ENCODE results near the gene FCER1G. TPM values are rescaled to one million over a fixed set of nuclear protein-coding genes. Genes with fewer than 3 reads are reported as not detected.

FCER1G gene
- polyA plus RNA-seq, 3 donors, result 2,686 to 4,191 (median 2,715) TPM

DNA sequence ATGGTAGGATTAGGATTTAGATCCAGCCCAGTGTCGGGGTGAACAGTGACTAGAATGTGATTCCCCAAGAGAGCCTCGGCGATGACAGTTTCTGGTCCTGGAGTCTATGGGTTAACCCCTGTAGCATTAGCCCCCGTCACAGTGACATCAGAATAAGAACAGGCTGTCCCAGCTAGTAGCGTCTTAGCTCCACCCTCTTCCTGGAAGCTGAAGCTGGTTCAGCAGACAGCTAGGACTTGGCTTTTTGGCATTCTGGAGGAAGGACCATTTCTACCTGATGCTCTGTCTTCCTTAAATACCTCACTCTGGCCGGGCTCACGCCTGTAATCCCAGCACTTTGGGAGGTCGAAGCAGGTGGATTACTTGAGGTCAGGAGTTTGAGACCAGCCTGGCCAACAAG lies 7.9 kb upstream of the FCER1G start:
- peaks cover 59 to 91% of the 10 kb centered on the region in 2 donors for H3K36me3 ChIP-seq (replicated peaks in 1 of 2; ENCODE audit: control insufficient read depth in 1 of 2, insufficient read depth in 2 of 2, low read length in 2 of 2)
- Mint-ChIP-seq H3K4me1 (peaks cover 34% of the 10 kb centered on the region), H3K36me3 (peaks cover 64 to 84% of the 10 kb centered on the region in 2 donors), H3K27ac (no peak overlapping the region), H3K27me3 (ENCODE audit: low read depth in 3 of 3) (no peaks in the 10 kb centered on the region), H3K4me3 (no peak overlapping the region), H3K9me3 (peaks cover 0 to 2% (median 0%) of the 10 kb centered on the region in 7 donors)
- H3K4me3 ChIP-seq (replicated peaks in 1 of 3; ENCODE audit: low read depth in 2 of 3, low read length in 3 of 3), result no peak overlapping the region
- WGBS (ENCODE audit: insufficient coverage), result 93% methylated on average over 5 of the region's 8 CpGs
- no peaks in the 10 kb centered on the region for H3K9me3 ChIP-seq (replicated peaks in 1 of 2; ENCODE audit: control insufficient read depth in 1 of 2, insufficient read depth in 1 of 2, low read length in 2 of 2)
- H3K27me3 ChIP-seq (ENCODE audit: control insufficient read depth in 2 of 2, insufficient read depth in 2 of 2, low read length in 2 of 2), result no peaks in the 10 kb centered on the region
- peaks cover 70% of the 10 kb centered on the region for H3K79me2 ChIP-seq (ENCODE audit: insufficient read depth, low read length)
- H3K4me1 ChIP-seq (ENCODE audit: control insufficient read depth in 1 of 2, insufficient read depth in 2 of 2, low read length in 2 of 2), result peaks cover 21 to 33% of the 10 kb centered on the region in 2 donors
- H4K20me1 ChIP-seq (ENCODE audit: insufficient read depth, low read length), result no peaks in the 10 kb centered on the region
- no peak for DNase-seq
- H3K27ac ChIP-seq (ENCODE audit: low read depth in 1 of 2, low read length in 2 of 2), result no peak overlapping the region
- intact Hi-C loops (cut with micrococcal nuclease), result loop anchor here in 1 of 2 donors (5.0 kb wide), 1 partner anchor 170 kb away; no protein-coding TSS in a partner anchor
- no peak overlapping the region for H3K9ac ChIP-seq (ENCODE audit: insufficient read depth, low read length, poor library complexity, severe bottlenecking)
- no peak overlapping the region for H2AFZ ChIP-seq (ENCODE audit: insufficient read depth, low read depth, low read length, poor library complexity, severe bottlenecking)
- TF ChIP-seq, protein P1, sequence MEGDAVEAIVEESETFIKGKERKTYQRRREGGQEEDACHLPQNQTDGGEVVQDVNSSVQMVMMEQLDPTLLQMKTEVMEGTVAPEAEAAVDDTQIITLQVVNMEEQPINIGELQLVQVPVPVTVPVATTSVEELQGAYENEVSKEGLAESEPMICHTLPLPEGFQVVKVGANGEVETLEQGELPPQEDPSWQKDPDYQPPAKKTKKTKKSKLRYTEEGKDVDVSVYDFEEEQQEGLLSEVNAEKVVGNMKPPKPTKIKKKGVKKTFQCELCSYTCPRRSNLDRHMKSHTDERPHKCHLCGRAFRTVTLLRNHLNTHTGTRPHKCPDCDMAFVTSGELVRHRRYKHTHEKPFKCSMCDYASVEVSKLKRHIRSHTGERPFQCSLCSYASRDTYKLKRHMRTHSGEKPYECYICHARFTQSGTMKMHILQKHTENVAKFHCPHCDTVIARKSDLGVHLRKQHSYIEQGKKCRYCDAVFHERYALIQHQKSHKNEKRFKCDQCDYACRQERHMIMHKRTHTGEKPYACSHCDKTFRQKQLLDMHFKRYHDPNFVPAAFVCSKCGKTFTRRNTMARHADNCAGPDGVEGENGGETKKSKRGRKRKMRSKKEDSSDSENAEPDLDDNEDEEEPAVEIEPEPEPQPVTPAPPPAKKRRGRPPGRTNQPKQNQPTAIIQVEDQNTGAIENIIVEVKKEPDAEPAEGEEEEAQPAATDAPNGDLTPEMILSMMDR (IDR thresholded peaks at IDR 0.05), result no peak
- H3K4me2 ChIP-seq (replicated peaks; ENCODE audit: extremely low read depth, low read length, poor library complexity, severe bottlenecking), result no peak overlapping the region

DNA sequence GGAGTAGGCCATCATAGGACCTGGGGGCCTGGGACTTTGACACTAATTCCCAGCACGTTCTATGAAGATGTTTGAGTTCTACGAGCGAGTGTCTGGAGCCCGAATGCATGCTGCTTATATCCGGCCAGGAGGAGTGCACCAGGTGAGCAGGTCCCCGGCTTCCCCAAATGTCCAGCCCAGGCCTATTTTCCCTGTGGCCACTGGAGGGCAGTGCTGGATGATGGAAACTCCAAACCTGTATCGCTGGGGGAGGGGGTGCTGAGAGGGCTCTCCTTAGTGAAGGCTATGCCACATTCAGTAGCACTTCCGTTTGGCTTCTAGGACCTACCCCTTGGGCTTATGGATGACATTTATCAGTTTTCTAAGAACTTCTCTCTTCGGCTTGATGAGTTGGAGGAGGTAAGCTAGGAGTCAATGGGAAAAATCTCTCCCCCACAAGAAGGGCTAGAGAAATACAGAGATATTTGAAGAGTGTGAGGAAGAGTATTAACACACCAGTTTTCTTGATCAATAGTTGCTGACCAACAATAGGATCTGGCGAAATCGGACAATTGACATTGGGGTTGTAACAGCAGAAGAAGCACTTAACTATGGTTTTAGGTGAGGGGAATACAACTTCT lies 5.2 kb upstream of the FCER1G start:
- Histone ChIP-seq H3K27me3 (ENCODE audit: control insufficient read depth in 2 of 2, insufficient read depth in 2 of 2, low read length in 2 of 2) (no peaks in the 10 kb centered on the region), H2AFZ (ENCODE audit: insufficient read depth, low read depth, low read length, poor library complexity, severe bottlenecking) (no peak overlapping the region), H4K20me1 (ENCODE audit: insufficient read depth, low read length) (no peaks in the 10 kb centered on the region), H3K9me3 (replicated peaks in 1 of 2; ENCODE audit: control insufficient read depth in 1 of 2, insufficient read depth in 1 of 2, low read length in 2 of 2) (no peaks in the 10 kb centered on the region), H3K4me2 (replicated peaks; ENCODE audit: extremely low read depth, low read length, poor library complexity, severe bottlenecking) (no peak overlapping the region), H3K27ac (ENCODE audit: low read depth in 1 of 2, low read length in 2 of 2) (peak overlapping the region in 1 of 2 donors; percentile 6), H3K79me2 (ENCODE audit: insufficient read depth, low read length) (peaks cover 66% of the 10 kb centered on the region), H3K9ac (ENCODE audit: insufficient read depth, low read length, poor library complexity, severe bottlenecking) (no peak overlapping the region), H3K36me3 (replicated peaks in 1 of 2; ENCODE audit: control insufficient read depth in 1 of 2, insufficient read depth in 2 of 2, low read length in 2 of 2) (peaks cover 75 to 90% of the 10 kb centered on the region in 2 donors), H3K4me1 (ENCODE audit: control insufficient read depth in 1 of 2, insufficient read depth in 2 of 2, low read length in 2 of 2) (peaks cover 29 to 39% of the 10 kb centered on the region in 2 donors), H3K4me3 (replicated peaks in 1 of 3; ENCODE audit: low read depth in 2 of 3, low read length in 3 of 3) (no peak overlapping the region)
- peak; percentile 76 to 87 (median 87) for DNase-seq
- WGBS (ENCODE audit: insufficient coverage), result 36% methylated on average over 6 of the region's 11 CpGs
- H3K9me3 Mint-ChIP-seq, result peaks cover 0 to 2% (median 0%) of the 10 kb centered on the region in 7 donors
- intact Hi-C loops (cut with micrococcal nuclease), result loop anchor here in 1 of 2 donors (1.0 to 5.0 kb wide), 3 partner anchors 15 to 167 kb away; no protein-coding TSS in a partner anchor
- no peak overlapping the region for H3K4me3 Mint-ChIP-seq
- H3K4me1 Mint-ChIP-seq, result peaks cover 39% of the 10 kb centered on the region
- H3K27ac Mint-ChIP-seq, result peak overlapping the region; percentile 47 to 94 (median 85)
- TF ChIP-seq, protein P1 (IDR thresholded peaks at IDR 0.05), result peak; percentile 96
- no peaks in the 10 kb centered on the region for H3K27me3 Mint-ChIP-seq (ENCODE audit: low read depth in 3 of 3)
- H3K36me3 Mint-ChIP-seq, result peaks cover 74 to 87% of the 10 kb centered on the region in 2 donors
